CD14-positive monocyte (primary cell): ENCODE data around the gene TEAD1. TPM values are rescaled to one million over a fixed set of nuclear protein-coding genes. Genes with fewer than 3 reads are reported as not detected.

Experiments
- DNase-seq, 3 donors: peaks; one replicate each; pipeline ENCODE4 v3.0.0-alpha.2; 2011 to 2022
- H2AFZ ChIP-seq: 2 replicates; pipeline ENCODE4 v1.6.0; 2012; ENCODE audit warnings: mild to moderate bottlenecking, low read depth, low read length, inconsistent platforms; ENCODE audit not compliant: insufficient read depth, poor library complexity, severe bottlenecking
- H3K27ac ChIP-seq, 2 donors: 1 replicate in 1 of 2; 2 replicates in 1 of 2; pipeline ENCODE4 v1.5.1; 2012 to 2013; ENCODE audit warnings: low read length in 2 of 2, control low read depth in 1 of 2, inconsistent platforms in 1 of 2, low read depth in 1 of 2, mild to moderate bottlenecking in 1 of 2
- H3K27me3 ChIP-seq, 2 donors: one replicate each; pipeline versions ENCODE4 v1.6.0 to v1.6.1; 2011 to 2013; ENCODE audit warnings: low read length in 2 of 2; ENCODE audit not compliant: control insufficient read depth in 2 of 2, insufficient read depth in 2 of 2
- H3K36me3 ChIP-seq, 2 donors: replicated peaks in 1 of 2; 1 replicate in 1 of 2; 2 replicates in 1 of 2; pipeline versions ENCODE4 v1.5.1 to v1.6.1; 2012 to 2013; ENCODE audit warnings: low read length in 2 of 2, control low read depth in 1 of 2, inconsistent platforms in 1 of 2, mild to moderate bottlenecking in 1 of 2; ENCODE audit not compliant: insufficient read depth in 2 of 2, control insufficient read depth in 1 of 2
- H3K4me1 ChIP-seq, 2 donors: 1 replicate in 1 of 2; 2 replicates in 1 of 2; pipeline versions ENCODE4 v1.5.1 to v1.6.1; 2012 to 2013; ENCODE audit warnings: low read length in 2 of 2, control low read depth in 1 of 2, inconsistent platforms in 1 of 2, mild to moderate bottlenecking in 1 of 2, moderate library complexity in 1 of 2; ENCODE audit not compliant: insufficient read depth in 2 of 2, control insufficient read depth in 1 of 2
- H3K4me2 ChIP-seq: replicated peaks from 2 replicates; pipeline ENCODE3; 2012; ENCODE audit warnings: low read length, moderate library complexity, mild to moderate bottlenecking; ENCODE audit not compliant: poor library complexity, severe bottlenecking; ENCODE audit errors: extremely low read depth
- H3K4me3 ChIP-seq, 3 experiments: fragments of 200-600 bp in 1 of 3; sonication (generic) in 1 of 3; replicated peaks in 1 of 3; 1 replicate in 2 of 3; 2 replicates in 1 of 3; pipeline ENCODE4 v1.5.1; 2011 to 2013; ENCODE audit warnings: low read length in 3 of 3, mild to moderate bottlenecking in 3 of 3, control low read depth in 2 of 3, low read depth in 2 of 3, inconsistent platforms in 1 of 3, moderate library complexity in 1 of 3
- H3K79me2 ChIP-seq: 2 replicates; pipeline ENCODE4 v1.6.0; 2012; ENCODE audit warnings: mild to moderate bottlenecking, control low read depth, inconsistent platforms, low read length, moderate library complexity; ENCODE audit not compliant: insufficient read depth
- H3K9ac ChIP-seq: 2 replicates; pipeline ENCODE4 v1.6.0; 2017; ENCODE audit warnings: low read length, mild to moderate bottlenecking; ENCODE audit not compliant: insufficient read depth, poor library complexity, severe bottlenecking
- H3K9me3 ChIP-seq, 2 donors: replicated peaks in 1 of 2; 1 replicate in 1 of 2; 2 replicates in 1 of 2; pipeline versions ENCODE4 v1.5.1 to v1.6.1; 2012 to 2013; ENCODE audit warnings: low read length in 2 of 2, control low read depth in 1 of 2; ENCODE audit not compliant: control insufficient read depth in 1 of 2, insufficient read depth in 1 of 2
- H4K20me1 ChIP-seq: 2 replicates; pipeline ENCODE4 v1.6.0; 2012; ENCODE audit warnings: mild to moderate bottlenecking, low read length, control low read depth, moderate library complexity; ENCODE audit not compliant: insufficient read depth
- H3K27ac Mint-ChIP-seq, 7 donors: one replicate each; pipeline ENCODE4 v1.8.0; 2020; ENCODE audit warnings: mild to moderate bottlenecking in 7 of 7, mixed read lengths in 7 of 7, moderate library complexity in 6 of 7, inconsistent platforms in 2 of 7
- H3K27me3 Mint-ChIP-seq, 3 donors: one replicate each; pipeline ENCODE4 v1.8.0; 2021 to 2022; ENCODE audit warnings: low read depth in 3 of 3, mild to moderate bottlenecking in 3 of 3, mixed read lengths in 3 of 3, moderate library complexity in 3 of 3, inconsistent platforms in 1 of 3
- H3K36me3 Mint-ChIP-seq, 2 donors: one replicate each; pipeline ENCODE4 v1.8.0; 2020; ENCODE audit warnings: mixed read lengths in 2 of 2, inconsistent platforms in 1 of 2, mild to moderate bottlenecking in 1 of 2
- H3K4me1 Mint-ChIP-seq: one replicate; pipeline ENCODE4 v1.8.0; 2020; ENCODE audit warnings: mild to moderate bottlenecking, mixed read lengths
- H3K4me3 Mint-ChIP-seq, 2 donors: one replicate each; pipeline ENCODE4 v1.8.0; 2020; ENCODE audit warnings: mild to moderate bottlenecking in 2 of 2, mixed read lengths in 2 of 2, moderate library complexity in 1 of 2
- H3K9me3 Mint-ChIP-seq, 7 donors: one replicate each; pipeline ENCODE4 v1.8.0; 2020 to 2022; ENCODE audit warnings: mixed read lengths in 7 of 7, mild to moderate bottlenecking in 6 of 7, moderate library complexity in 6 of 7, inconsistent platforms in 2 of 7
- CTCF ChIP-seq: fragments of 200-600 bp; IDR thresholded peaks from one replicate; pipeline ENCODE4 v1.8.0; 2022; ENCODE audit warnings: antibody characterized with exemption, mild to moderate bottlenecking
- WGBS: methylation state at CpG from one replicate; pipeline ENCODE4 v1.1.5; 2013; ENCODE audit warnings: missing lambda C conversion rate; ENCODE audit not compliant: insufficient coverage; 5-methylcytosine and 5-hydroxymethylcytosine counted together
- intact Hi-C, 2 donors: fragments of 100-400 bp; cut with micrococcal nuclease; formaldehyde crosslinking; loops; one replicate each; pipeline versions ENCODE4 v1.15.0 to v1.15.1; 2023
- polyA plus RNA-seq, 3 donors: library from polyadenylated mRNA; depleted of rRNA in 1 of 3; unstranded in 2 of 3; stranded (reverse) in 1 of 3; fragments of 300-500 nt in 2 of 3; fragments of >200 nt in 1 of 3; fragmentation: Illumina TruSeq in 2 of 3; gene quantifications; 1 replicate in 2 of 3; 2 replicates in 1 of 3; pipeline ENCODE4 v1.2.3, GENCODE V29; 2012 to 2021

Gene TEAD1
- polyA plus RNA-seq, 3 donors: not detected

GRCh38 chr11:12809864-12810567 is 135.8 kb downstream of the TEAD1 start:
- no peaks in the 10 kb centered on the region for H3K9me3 ChIP-seq
- H3K4me1 ChIP-seq: no peaks in the 10 kb centered on the region
- H4K20me1 ChIP-seq: no peaks in the 10 kb centered on the region
- Mint-ChIP-seq H3K27ac (no peak overlapping the region), H3K36me3 (no peaks in the 10 kb centered on the region), H3K4me3 (no peak overlapping the region), H3K4me1 (no peaks in the 10 kb centered on the region), H3K27me3 (peaks cover 1 to 15% (median 9%) of the 10 kb centered on the region in 3 donors), H3K9me3 (no peaks in the 10 kb centered on the region)
- no peaks in the 10 kb centered on the region for H3K36me3 ChIP-seq
- H2AFZ ChIP-seq: no peak overlapping the region
- H3K9ac ChIP-seq: no peak overlapping the region
- H3K4me3 ChIP-seq: no peak overlapping the region
- H3K27ac ChIP-seq: no peak overlapping the region
- no peak for TF ChIP-seq CTCF
- H3K79me2 ChIP-seq: no peaks in the 10 kb centered on the region
- intact Hi-C loops: no loop called here
- no peak overlapping the region for H3K4me2 ChIP-seq
- no peaks in the 10 kb centered on the region for H3K27me3 ChIP-seq
- WGBS: no CpG with 5 or more reads among the region's 12 CpGs
- DNase-seq: no peak

- Mint-ChIP-seq H3K9me3 (no peaks in the 10 kb centered on the region), H3K27me3 (peaks cover 1 to 18% (median 11%) of the 10 kb centered on the region in 3 donors), H3K27ac (no peak overlapping the region), H3K36me3 (no peaks in the 10 kb centered on the region), H3K4me3 (no peak overlapping the region), H3K4me1 (no peaks in the 10 kb centered on the region)
- WGBS: 80% methylated on average over 1 of the region's 5 CpGs
- no peak for TF ChIP-seq CTCF
- H3K79me2 ChIP-seq: no peaks in the 10 kb centered on the region
- H3K4me2 ChIP-seq: no peak overlapping the region
- DNase-seq: no peak
- H3K9me3 ChIP-seq: no peaks in the 10 kb centered on the region
- H3K4me3 ChIP-seq: no peak overlapping the region
- H3K27me3 ChIP-seq: peaks cover 0 to 2% of the 10 kb centered on the region in 2 donors
- no peak overlapping the region for H3K9ac ChIP-seq
- no peaks in the 10 kb centered on the region for H3K4me1 ChIP-seq
- no peaks in the 10 kb centered on the region for H3K36me3 ChIP-seq
- intact Hi-C loops: no loop called here
- H3K27ac ChIP-seq: no peak overlapping the region
- H2AFZ ChIP-seq: no peak overlapping the region
- H4K20me1 ChIP-seq: no peaks in the 10 kb centered on the region
Measured at GRCh38 chr11:12810568-12810894, 136.3 kb downstream of the TEAD1 start.
